Measurements from ENCODE around the gene BCHE.

- TF ChIP-seq CTCF (IDR thresholded peaks at IDR 0.05), result no peak
- TF ChIP-seq POLR2A (IDR thresholded peaks at IDR 0.05), result no peak
These were observed 58.8 kb downstream of the BCHE start for GRCh38 chr3:165778456-165778855.
